H9 (cell line): ENCODE results near the gene MGLL. TPM values are rescaled to one million over a fixed set of nuclear protein-coding genes. Genes with fewer than 3 reads are reported as not detected.

Source experiments
- DNase-seq: peaks from one replicate; pipeline ENCODE4 v3.0.0-alpha.2; 2017
- H2AFZ ChIP-seq: one replicate; pipeline ENCODE4 v1.6.1; 2013; ENCODE audit warnings: mild to moderate bottlenecking, low read length, control low read depth, moderate library complexity
- H2AK5ac ChIP-seq: 2 replicates; pipeline ENCODE4 v1.6.1; 2013; ENCODE audit warnings: low read length, control low read depth, mixed read lengths; ENCODE audit not compliant: insufficient read length
- H2BK120ac ChIP-seq: one replicate; pipeline ENCODE4 v1.6.1; 2013; ENCODE audit warnings: low read depth, mild to moderate bottlenecking, low read length, control low read depth, inconsistent platforms; ENCODE audit not compliant: poor library complexity, severe bottlenecking
- H2BK12ac ChIP-seq: 2 replicates; pipeline ENCODE4 v1.6.1; 2013; ENCODE audit warnings: low read length, control low read depth, mixed read lengths, low read depth; ENCODE audit not compliant: insufficient read length
- H2BK15ac ChIP-seq: 2 replicates; pipeline ENCODE4 v1.6.1; 2013; ENCODE audit warnings: low read depth, low read length, control low read depth
- H2BK20ac ChIP-seq: one replicate; pipeline ENCODE4 v1.6.1; 2013; ENCODE audit warnings: low read depth, mild to moderate bottlenecking, low read length, control low read depth, inconsistent platforms; ENCODE audit not compliant: poor library complexity, severe bottlenecking
- H2BK5ac ChIP-seq: 2 replicates; pipeline ENCODE4 v1.6.1; 2013; ENCODE audit warnings: low read length, control low read depth, mixed read lengths; ENCODE audit not compliant: insufficient read length
- H3K14ac ChIP-seq: 2 replicates; pipeline ENCODE4 v1.6.1; 2013; ENCODE audit warnings: low read length, control low read depth; ENCODE audit not compliant: insufficient read depth
- H3K18ac ChIP-seq: 2 replicates; pipeline ENCODE4 v1.6.1; 2013; ENCODE audit warnings: low read depth, mild to moderate bottlenecking, mixed read lengths, low read length, control low read depth; ENCODE audit not compliant: insufficient read length
- H3K23ac ChIP-seq: 2 replicates; pipeline ENCODE4 v1.6.1; 2013; ENCODE audit warnings: low read length, control low read depth, mixed read lengths, low read depth; ENCODE audit not compliant: insufficient read length
- H3K23me2 ChIP-seq: 2 replicates; pipeline ENCODE4 v1.6.1; 2013; ENCODE audit warnings: low read depth, mild to moderate bottlenecking, mixed read lengths, low read length, control low read depth; ENCODE audit not compliant: insufficient read length, poor library complexity, severe bottlenecking
- H3K27ac ChIP-seq: 2 replicates; pipeline ENCODE4 v1.5.1; 2013; ENCODE audit warnings: low read length, control low read depth, mixed read lengths, low read depth; ENCODE audit not compliant: insufficient read length
- H3K27me3 ChIP-seq: 2 replicates; pipeline ENCODE4 v1.6.1; 2013; ENCODE audit warnings: low read length, control low read depth, inconsistent platforms; ENCODE audit not compliant: insufficient read depth
- H3K4ac ChIP-seq: 2 replicates; pipeline ENCODE4 v1.6.1; 2013; ENCODE audit warnings: low read depth, mild to moderate bottlenecking, control low read depth, inconsistent platforms, low read length, moderate library complexity
- H3K4me1 ChIP-seq: 2 replicates; pipeline ENCODE4 v1.6.1; 2013; ENCODE audit warnings: low read length, control low read depth, inconsistent platforms; ENCODE audit not compliant: insufficient read depth
- H3K4me2 ChIP-seq: 2 replicates; pipeline ENCODE4 v1.6.1; 2013; ENCODE audit warnings: low read length, control low read depth, mixed read lengths; ENCODE audit not compliant: insufficient read length, insufficient read depth
- H3K56ac ChIP-seq: 2 replicates; pipeline ENCODE4 v1.6.1; 2013; ENCODE audit warnings: low read depth, mild to moderate bottlenecking, mixed read lengths, low read length, control low read depth; ENCODE audit not compliant: insufficient read length
- H3K79me1 ChIP-seq: 2 replicates; pipeline ENCODE4 v1.6.1; 2013; ENCODE audit warnings: low read depth, mild to moderate bottlenecking, moderate library complexity, low read length, control low read depth, inconsistent platforms; ENCODE audit not compliant: insufficient read depth, poor library complexity, severe bottlenecking
- H3K79me2 ChIP-seq: 2 replicates; pipeline ENCODE4 v1.6.1; 2013; ENCODE audit warnings: low read length, control low read depth, inconsistent platforms; ENCODE audit not compliant: insufficient read depth
- H3K9ac ChIP-seq: 2 replicates; pipeline ENCODE4 v1.6.1; 2013; ENCODE audit warnings: low read length, control low read depth, mixed read lengths; ENCODE audit not compliant: insufficient read length; ENCODE audit errors: extremely low read depth
- H3K9me3 ChIP-seq: one replicate; pipeline ENCODE4 v1.6.1; 2013; ENCODE audit warnings: low read depth, low read length, inconsistent platforms; ENCODE audit not compliant: control insufficient read depth
- H3T11ph ChIP-seq: one replicate; pipeline ENCODE4 v1.6.1; 2013; ENCODE audit warnings: mild to moderate bottlenecking, low read length, control low read depth, inconsistent platforms
- H4K20me1 ChIP-seq: one replicate; pipeline ENCODE4 v1.6.1; 2013; ENCODE audit not compliant: control insufficient read depth, insufficient read length, insufficient read depth
- H4K5ac ChIP-seq: 2 replicates; pipeline ENCODE4 v1.6.1; 2013; ENCODE audit warnings: low read depth, mild to moderate bottlenecking, mixed read lengths, low read length, control low read depth; ENCODE audit not compliant: insufficient read length
- H4K8ac ChIP-seq: replicated peaks from 2 replicates; pipeline ENCODE4 v1.6.1; 2013; ENCODE audit warnings: low read length, control low read depth, mixed read lengths, low read depth; ENCODE audit not compliant: insufficient read length
- H4K91ac ChIP-seq: 2 replicates; pipeline ENCODE4 v1.6.1; 2013; ENCODE audit warnings: low read depth, mild to moderate bottlenecking, moderate library complexity, mixed read lengths, low read length, control low read depth; ENCODE audit not compliant: insufficient read length
- H3K27ac Mint-ChIP-seq, 3 experiments: 2 replicates in 2 of 3; 3 replicates in 1 of 3; pipeline ENCODE4 v1.8.0; 2020 to 2021; ENCODE audit warnings: mixed read lengths in 3 of 3, mild to moderate bottlenecking in 1 of 3, moderate library complexity in 1 of 3
- H3K27me3 Mint-ChIP-seq: 2 replicates; pipeline ENCODE4 v1.8.0; 2021; ENCODE audit warnings: low read depth, mild to moderate bottlenecking, moderate library complexity, mixed read lengths
- H3K36me3 Mint-ChIP-seq, 3 experiments: 2 replicates in 2 of 3; 3 replicates in 1 of 3; pipeline ENCODE4 v1.8.0; 2020 to 2021; ENCODE audit warnings: low read depth in 3 of 3, mixed read lengths in 3 of 3; ENCODE audit not compliant: insufficient read depth in 1 of 3
- H3K4me1 Mint-ChIP-seq, 2 experiments: 2 replicates each; pipeline ENCODE4 v1.8.0; 2020; ENCODE audit warnings: mixed read lengths in 2 of 2
- H3K4me3 Mint-ChIP-seq, 2 experiments: 2 replicates in 1 of 2; 3 replicates in 1 of 2; pipeline ENCODE4 v1.8.0; 2020 to 2021; ENCODE audit warnings: mild to moderate bottlenecking in 2 of 2, mixed read lengths in 2 of 2, moderate library complexity in 1 of 2
- H3K9me3 Mint-ChIP-seq, 2 experiments: 2 replicates in 1 of 2; 3 replicates in 1 of 2; pipeline ENCODE4 v1.8.0; 2020; ENCODE audit warnings: mild to moderate bottlenecking in 2 of 2, mixed read lengths in 2 of 2, moderate library complexity in 1 of 2
- WGBS: extraction: QIAGEN DNeasy Blood & Tissue Kit; methylation state at CpG from one replicate; pipeline ENCODE4 v1.1.7; 2013; ENCODE audit warnings: missing lambda C conversion rate, low lambda C conversion rate, mixed read lengths; ENCODE audit not compliant: insufficient read length; ENCODE audit errors: extremely low coverage; 5-methylcytosine and 5-hydroxymethylcytosine counted together
- total RNA-seq: library from RNA; stranded (reverse); gene quantifications from 2 replicates; pipeline ENCODE4 v1.2.1, GENCODE V29; 2021
- TF ChIP-seq, protein P1 (sequence below): fragments of 200-600 bp; sonication (generic); conservative IDR thresholded peaks from 3 replicates; pipeline ENCODE4 v1.8.0; 2021; ENCODE audit warnings: antibody characterized with exemption, mild to moderate bottlenecking

Gene MGLL
- total RNA-seq, 1 experiment from 2014 or later = 0.11 TPM

- Histone ChIP-seq H2BK5ac (no peak overlapping the region), H2AFZ (no peak overlapping the region), H3K56ac (no peak overlapping the region), H2AK5ac (no peak overlapping the region), H4K5ac (no peak overlapping the region), H3K27me3 (no peaks in the 10 kb centered on the region), H3T11ph (no peak overlapping the region), H3K4ac (no peak overlapping the region), H3K4me1 (no peaks in the 10 kb centered on the region), H3K18ac (no peak overlapping the region), H3K9me3 (no peaks in the 10 kb centered on the region), H3K4me2 (no peak overlapping the region), H4K8ac (no peak overlapping the region), H3K27ac (no peak overlapping the region), H3K23ac (no peak overlapping the region), H2BK20ac (no peak overlapping the region), H3K14ac (no peak overlapping the region), H2BK15ac (no peak overlapping the region), H3K79me2 (no peaks in the 10 kb centered on the region), H3K79me1 (no peaks in the 10 kb centered on the region), H2BK12ac (no peak overlapping the region), H4K20me1 (no peaks in the 10 kb centered on the region), H2BK120ac (no peak overlapping the region), H3K9ac (no peak overlapping the region), H3K23me2 (no peaks in the 10 kb centered on the region), H4K91ac (no peak overlapping the region)
- Mint-ChIP-seq H3K27me3 (peaks cover 33% of the 10 kb centered on the region), H3K4me1 (peaks cover 14 to 17% of the 10 kb centered on the region in 2 experiments), H3K4me3 (no peak overlapping the region), H3K36me3 (no peaks in the 10 kb centered on the region; a peak in 2 of 7 replicates), H3K27ac (no peak overlapping the region; a peak in 1 of 7 replicates), H3K9me3 (peaks cover 0 to 2% of the 10 kb centered on the region in 2 experiments; a peak in 1 of 5 replicates)
- TF ChIP-seq, protein P1, sequence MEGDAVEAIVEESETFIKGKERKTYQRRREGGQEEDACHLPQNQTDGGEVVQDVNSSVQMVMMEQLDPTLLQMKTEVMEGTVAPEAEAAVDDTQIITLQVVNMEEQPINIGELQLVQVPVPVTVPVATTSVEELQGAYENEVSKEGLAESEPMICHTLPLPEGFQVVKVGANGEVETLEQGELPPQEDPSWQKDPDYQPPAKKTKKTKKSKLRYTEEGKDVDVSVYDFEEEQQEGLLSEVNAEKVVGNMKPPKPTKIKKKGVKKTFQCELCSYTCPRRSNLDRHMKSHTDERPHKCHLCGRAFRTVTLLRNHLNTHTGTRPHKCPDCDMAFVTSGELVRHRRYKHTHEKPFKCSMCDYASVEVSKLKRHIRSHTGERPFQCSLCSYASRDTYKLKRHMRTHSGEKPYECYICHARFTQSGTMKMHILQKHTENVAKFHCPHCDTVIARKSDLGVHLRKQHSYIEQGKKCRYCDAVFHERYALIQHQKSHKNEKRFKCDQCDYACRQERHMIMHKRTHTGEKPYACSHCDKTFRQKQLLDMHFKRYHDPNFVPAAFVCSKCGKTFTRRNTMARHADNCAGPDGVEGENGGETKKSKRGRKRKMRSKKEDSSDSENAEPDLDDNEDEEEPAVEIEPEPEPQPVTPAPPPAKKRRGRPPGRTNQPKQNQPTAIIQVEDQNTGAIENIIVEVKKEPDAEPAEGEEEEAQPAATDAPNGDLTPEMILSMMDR = no peak
- no CpG with 5 or more reads among the region's 23 CpGs for WGBS
- no peak for DNase-seq
These were observed 6.4 kb downstream of the MGLL start for GRCh38 chr3:127815641-127816605.
